ENCODE results near the gene PDE8A.
A peak's percentile ranks its signal among the peaks of the same experiment; 100 is the strongest.

Gene PDE8A

DNA sequence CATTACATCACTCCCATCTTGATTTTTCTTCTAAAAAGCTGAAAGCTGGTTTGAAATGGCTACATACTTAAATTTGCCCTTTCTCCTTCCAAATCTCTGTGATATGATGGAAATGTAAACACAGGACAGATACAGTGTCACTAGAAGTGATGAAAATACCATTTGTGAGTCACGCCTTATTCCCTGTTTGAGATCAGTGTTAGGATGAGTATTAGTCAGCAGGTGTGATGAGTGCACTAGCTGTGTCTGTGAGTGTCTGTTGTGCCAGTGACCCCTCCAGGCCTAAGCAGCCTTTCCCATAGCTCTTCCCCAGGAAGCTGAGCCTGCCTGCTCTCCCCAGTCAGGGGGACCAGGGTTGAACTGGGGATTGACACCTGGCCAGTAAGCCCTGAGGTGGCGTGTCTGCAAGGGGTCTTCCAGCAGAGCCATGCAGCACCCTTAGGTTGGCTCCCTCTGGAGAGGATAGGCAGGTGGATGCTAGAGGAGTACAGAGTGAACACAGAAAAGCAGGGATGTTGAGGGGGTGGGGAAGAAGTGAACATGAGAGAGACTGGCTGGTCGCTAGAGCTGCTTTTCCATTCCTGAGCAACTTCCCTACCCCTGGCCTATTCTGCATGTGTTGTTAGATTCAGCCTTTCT, 92.0 kb downstream of the PDE8A start:
- no peak for DNase-seq (ENCODE audit: low read depth, low spot score)

DNA sequence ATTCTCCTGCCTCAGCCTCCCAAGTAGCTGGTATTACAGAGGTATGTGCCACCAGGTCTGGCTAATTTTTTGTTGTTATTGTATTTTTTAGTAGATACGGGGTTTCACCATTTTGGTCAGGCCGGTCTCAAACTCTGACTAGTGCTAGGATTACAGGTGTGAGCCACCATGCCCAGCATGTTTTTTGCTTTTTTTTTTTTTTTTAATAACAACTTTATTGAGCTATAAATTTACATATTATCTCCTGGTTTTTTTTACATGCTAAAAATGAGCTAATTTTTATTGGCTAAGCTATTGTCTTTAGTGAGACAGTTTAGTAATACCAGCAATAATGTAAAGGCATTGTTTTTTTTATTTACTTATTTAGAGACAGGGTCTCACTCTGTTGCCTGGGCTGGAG, 105.2 kb downstream of the PDE8A start:
- no peak for DNase-seq (ENCODE audit: low read depth, low spot score)

DNA sequence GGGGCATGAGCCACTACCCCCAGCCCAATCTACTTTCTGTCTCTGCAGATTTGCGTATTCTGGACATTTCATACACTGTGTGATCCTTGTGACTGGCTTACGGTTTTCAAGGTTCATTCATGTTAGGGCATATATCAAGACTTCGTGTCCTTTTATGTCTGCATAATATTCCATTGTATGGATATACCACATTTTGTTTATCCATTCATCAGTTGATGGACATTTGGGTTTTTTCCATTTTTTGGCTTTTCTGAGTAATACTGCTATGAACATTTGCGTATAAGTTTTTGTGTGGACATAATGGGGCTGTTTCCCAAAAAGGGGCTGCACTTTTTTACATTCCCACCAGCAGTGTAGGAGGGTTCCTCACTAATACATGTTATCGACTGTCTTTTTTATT, 106.6 kb downstream of the PDE8A start:
- no peak for DNase-seq (ENCODE audit: low read depth, low spot score)

GRCh38 chr15:85089929-85090597, 108.4 kb downstream of the PDE8A start:
- no peak for DNase-seq (ENCODE audit: low read depth, low spot score)

DNA sequence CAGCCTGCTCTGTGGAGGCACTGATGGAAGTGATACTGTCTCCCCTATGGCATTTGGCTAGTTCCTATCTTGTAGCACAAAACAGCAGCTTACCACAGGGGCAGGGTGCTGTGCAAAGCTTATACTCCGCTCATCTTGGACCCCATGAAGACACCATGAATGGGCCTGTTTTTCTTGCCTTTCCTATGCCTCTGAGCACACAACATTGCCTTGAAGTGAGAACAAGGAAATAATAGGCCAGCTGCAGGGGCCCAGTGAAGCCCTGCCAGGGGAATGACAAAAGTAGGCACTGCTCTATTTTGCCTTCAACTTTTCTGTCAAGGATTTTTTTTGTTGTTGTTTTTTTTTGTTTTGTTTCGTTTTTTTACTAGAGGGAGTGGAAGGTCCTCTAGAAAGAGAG, 110.3 kb downstream of the PDE8A start:
- no peak for DNase-seq (ENCODE audit: low read depth, low spot score)

GRCh38 chr15:85094685-85095084, 113.0 kb downstream of the PDE8A start:
- peak; percentile 45 for DNase-seq (ENCODE audit: low read depth, low spot score)

DNA sequence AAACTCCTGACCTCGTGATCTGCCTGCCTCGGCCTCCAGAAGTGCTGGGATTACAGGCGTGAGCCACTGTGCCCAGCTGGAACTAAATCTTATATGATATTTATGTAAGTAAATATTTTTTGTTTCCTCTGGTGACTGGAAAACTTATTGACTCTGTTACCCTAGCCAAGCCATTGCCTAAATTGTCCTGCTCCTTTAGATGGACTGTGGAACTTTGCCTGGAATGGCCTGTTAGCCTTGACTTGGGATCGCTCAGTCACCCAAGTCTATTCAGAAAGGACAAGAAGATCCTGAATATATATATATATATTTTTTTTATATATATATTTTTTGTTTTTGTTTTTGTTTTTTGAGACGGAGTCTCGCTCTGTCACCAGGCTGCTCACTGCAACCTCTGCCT, 113.9 kb downstream of the PDE8A start:
- DNase-seq (ENCODE audit: low read depth, low spot score) = no peak

DNA sequence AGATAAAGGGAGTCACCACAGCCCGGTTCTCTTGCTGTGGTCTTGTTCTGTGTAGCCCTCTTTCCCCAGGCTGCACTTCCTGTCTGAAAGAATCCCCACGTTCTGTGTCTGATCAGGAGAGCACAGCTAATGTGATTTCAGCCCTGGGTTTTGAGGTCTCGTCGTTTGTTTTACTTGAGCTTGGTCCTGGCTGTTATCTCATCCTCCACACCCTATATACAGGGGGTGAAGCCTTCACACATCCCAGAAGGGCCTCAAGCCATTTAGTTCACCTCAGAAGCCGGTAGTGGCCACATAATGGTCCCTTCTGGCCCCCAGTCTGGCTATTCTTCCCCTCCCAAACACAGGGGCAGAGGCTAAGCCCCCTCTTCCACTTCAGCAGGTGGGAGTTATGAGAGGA, 115.6 kb downstream of the PDE8A start:
- DNase-seq (ENCODE audit: low read depth, low spot score) = no peak

DNA sequence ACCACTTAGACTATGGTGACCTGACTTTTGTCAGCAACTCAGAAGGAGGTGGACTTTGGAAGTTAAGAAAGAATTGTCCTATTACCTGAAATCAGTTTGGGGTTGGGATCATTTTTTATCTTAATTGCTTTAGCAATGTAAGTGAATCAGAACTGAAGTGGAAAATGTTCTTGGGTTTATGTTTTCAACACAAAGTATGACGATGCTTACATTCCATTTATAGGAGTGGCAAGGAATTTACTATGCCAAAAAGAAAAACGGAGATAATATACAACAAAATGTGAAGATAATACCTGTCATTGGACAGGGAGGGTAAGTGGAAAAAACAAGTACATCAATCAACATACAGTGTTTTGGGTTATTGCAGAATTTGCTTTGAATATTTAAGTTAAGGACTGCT, 116.1 kb downstream of the PDE8A start:
- no peak for DNase-seq (ENCODE audit: low read depth, low spot score)

DNA sequence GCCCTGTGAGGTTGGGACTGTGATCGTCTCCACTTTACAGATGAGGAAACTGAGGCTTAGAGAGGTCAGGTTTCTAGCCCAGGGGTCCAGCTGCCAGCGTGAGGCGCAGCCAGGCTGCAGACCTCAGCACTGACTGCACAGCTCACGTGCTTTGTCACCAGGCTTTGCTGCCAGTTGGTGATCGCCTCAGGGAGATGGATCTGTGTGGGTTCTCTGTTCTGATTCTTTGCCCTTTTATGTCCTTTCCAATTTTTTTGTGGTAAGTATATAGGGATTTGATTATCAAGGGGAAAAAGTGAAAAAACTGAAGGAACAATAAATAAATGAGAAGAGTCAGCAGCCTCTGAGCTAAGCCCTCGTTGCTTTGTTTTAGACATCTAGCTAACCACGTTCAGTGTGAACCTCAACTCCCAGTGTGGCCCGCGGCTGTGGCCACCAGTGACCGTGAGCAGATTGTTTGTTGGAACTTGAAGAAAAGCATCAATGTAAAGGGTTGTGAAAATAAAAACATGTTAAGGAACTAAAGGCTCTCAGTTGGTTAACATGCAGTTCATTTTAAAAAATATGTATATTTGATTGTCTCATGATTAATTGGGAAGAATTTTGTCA, 117.6 kb downstream of the PDE8A start:
- no peak for DNase-seq (ENCODE audit: low read depth, low spot score)

DNA sequence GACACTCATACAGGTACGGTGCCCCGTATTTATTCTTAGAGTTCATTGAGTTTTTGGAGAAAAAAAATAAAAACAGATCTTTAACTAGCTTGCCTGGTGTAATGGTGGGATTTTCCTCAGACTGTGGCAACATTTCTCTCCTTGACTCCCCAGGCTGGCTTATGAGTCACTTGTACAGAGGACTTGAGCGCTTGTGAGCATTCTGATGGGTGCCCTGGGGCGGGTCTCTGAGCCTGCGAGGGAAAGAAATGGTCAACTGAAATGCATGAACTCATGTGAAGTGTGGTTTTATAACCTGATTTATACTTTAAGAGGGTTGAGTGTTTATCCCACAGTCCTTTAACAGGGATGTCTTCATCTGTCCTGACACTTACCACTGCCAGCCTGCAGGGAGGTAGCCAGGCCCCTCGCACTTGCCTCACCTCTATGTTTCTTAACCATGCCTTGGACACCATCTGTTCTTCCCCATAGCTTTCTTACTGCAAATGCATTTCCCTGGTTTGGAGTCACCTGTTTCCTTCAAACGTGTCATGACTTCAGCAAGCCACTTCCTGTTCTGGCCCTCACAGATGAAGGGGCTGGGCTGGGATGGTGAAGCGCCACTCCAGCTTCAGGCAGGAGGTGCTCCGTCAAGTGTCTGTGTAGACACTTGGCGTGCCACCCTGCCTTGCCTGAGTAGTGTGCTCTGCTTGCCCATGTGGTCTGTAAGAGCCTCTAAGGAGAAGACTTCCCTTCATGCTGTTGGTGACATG, 118.7 kb downstream of the PDE8A start:
- DNase-seq (ENCODE audit: low read depth, low spot score) = no peak

DNA sequence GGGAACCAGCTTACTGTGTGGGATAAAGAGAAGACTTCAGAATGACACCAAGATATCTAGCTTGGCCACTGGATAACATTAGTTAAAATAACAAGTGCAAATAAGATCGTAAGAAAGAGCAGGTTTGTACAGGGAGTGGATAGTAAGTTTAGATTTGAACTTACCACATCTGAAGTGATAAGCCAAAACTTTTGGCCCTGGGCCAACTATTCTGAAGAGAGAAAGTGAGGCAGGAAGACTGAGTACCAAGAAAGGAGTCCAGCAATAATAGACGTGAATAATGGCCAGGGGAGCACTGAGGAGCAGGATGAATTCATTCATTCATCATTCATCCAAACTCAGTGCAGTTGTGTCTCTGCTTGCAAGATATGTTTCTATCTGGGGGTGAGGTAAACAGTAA, 122.9 kb downstream of the PDE8A start:
- no peak for DNase-seq (ENCODE audit: low read depth, low spot score)

- DNase-seq (ENCODE audit: low read depth, low spot score) = no peak
Measured at GRCh38 chr15:85108136-85108535, 126.5 kb downstream of the PDE8A start.

DNA sequence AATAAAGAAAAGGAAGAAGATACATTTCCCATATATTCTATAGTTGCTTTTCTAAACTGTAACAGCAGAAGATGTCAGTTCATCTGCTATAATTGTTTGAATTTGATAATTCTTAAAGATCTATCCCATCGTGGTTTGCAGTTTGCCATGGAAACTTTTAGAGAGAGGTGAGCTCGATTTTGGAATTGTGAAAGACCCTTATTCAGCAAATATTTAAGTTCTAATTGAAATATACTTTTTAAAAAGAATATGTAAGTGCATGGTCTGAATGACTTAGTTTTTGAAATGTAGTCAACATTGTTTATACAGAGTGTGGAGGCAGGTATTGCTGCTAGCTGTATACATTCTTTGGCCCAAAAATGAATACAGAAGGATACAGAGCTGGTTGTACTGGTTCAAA, 127.7 kb downstream of the PDE8A start:
- DNase-seq (ENCODE audit: low read depth, low spot score) = no peak

- DNase-seq (ENCODE audit: low read depth, low spot score) = no peak
Measured at GRCh38 chr15:85112997-85113396, 131.3 kb downstream of the PDE8A start.

- no peak for DNase-seq (ENCODE audit: low read depth, low spot score)
Measured at GRCh38 chr15:85114886-85115285, 133.2 kb downstream of the PDE8A start.

- DNase-seq (ENCODE audit: low read depth, low spot score) = no peak
Measured at GRCh38 chr15:85116066-85116465, 134.4 kb downstream of the PDE8A start.

GRCh38 chr15:85116494-85116893, 134.8 kb downstream of the PDE8A start:
- no peak for DNase-seq (ENCODE audit: low read depth, low spot score)

GRCh38 chr15:85116925-85117646, 135.4 kb downstream of the PDE8A start:
- DNase-seq (ENCODE audit: low read depth, low spot score) = peak; percentile 4

DNA sequence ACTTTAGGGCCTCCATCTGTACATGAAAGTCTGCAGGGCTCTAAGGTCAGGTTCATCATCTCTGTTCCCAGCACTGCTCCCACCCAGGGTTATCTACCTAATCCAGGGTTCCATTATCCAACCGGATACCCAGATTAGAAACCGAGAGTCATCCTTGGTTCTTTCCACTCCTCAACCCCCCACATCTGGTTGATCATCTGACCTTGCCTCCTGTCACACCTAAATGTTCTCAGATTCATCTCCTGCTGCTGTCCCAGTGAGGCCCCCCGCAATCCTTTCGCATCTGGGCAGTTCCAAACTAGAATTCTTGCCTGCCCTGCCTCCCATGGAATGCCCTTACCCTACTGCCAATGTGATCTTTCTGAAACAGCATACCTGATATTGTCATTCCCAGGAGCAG, 136.5 kb downstream of the PDE8A start:
- DNase-seq (ENCODE audit: low read depth, low spot score) = no peak

- DNase-seq (ENCODE audit: low read depth, low spot score) = no peak
Measured at GRCh38 chr15:85118581-85118980, 136.9 kb downstream of the PDE8A start.

All from astrocyte of the hippocampus (primary cell).